ENCODE data around the gene DDX25. TPM values are rescaled to one million over a fixed set of nuclear protein-coding genes. Genes with fewer than 3 reads are reported as not detected.

The DDX25 gene
- total RNA-seq, 1 donor from 2014 or later: 0.46 TPM

DNA sequence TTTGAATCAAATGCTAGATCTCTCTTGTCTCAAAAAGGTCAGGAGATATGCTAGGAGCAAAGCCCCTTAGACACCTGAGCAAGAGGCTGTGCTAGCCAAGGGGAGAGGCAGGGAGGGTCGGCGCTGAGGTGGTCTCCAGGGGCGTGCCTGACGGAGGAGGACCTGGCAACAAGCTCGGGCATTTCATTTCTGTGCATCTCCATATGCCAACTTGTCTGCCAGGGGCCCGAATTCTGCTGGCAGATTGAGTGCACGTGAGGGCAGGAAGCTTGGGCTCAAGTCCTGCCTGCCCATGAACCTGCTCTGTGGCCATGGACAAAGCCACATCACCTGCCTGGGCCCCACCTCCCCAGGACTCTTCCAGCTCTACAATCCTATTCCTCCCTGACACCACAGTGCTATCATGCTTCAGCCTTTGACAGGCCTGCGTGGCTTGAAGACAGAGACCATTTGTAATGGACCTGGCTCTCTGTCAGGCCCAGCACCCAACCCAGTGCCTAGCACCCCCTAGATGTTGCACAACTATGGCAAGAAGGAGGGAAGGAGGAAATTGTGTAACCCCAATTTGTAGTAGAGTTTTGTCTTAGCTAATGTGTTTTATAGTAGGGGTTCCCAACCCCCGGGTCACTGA is 25.3 kb downstream of the DDX25 start:
- Histone ChIP-seq H3K27me3 (no peaks in the 10 kb centered on the region), H3K27ac (no peak overlapping the region), H3K4me3 (no peak overlapping the region), H3K36me3 (no peaks in the 10 kb centered on the region), H3K9me3 (no peaks in the 10 kb centered on the region), H3K4me1 (no peaks in the 10 kb centered on the region)
- DNase-seq (peak; percentile 58), ATAC-seq (no peak)
- TF ChIP-seq, protein P1, sequence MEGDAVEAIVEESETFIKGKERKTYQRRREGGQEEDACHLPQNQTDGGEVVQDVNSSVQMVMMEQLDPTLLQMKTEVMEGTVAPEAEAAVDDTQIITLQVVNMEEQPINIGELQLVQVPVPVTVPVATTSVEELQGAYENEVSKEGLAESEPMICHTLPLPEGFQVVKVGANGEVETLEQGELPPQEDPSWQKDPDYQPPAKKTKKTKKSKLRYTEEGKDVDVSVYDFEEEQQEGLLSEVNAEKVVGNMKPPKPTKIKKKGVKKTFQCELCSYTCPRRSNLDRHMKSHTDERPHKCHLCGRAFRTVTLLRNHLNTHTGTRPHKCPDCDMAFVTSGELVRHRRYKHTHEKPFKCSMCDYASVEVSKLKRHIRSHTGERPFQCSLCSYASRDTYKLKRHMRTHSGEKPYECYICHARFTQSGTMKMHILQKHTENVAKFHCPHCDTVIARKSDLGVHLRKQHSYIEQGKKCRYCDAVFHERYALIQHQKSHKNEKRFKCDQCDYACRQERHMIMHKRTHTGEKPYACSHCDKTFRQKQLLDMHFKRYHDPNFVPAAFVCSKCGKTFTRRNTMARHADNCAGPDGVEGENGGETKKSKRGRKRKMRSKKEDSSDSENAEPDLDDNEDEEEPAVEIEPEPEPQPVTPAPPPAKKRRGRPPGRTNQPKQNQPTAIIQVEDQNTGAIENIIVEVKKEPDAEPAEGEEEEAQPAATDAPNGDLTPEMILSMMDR (IDR thresholded peaks at IDR 0.05): no peak
- intact Hi-C loops (cut with DNase I): no loop called here

DNA sequence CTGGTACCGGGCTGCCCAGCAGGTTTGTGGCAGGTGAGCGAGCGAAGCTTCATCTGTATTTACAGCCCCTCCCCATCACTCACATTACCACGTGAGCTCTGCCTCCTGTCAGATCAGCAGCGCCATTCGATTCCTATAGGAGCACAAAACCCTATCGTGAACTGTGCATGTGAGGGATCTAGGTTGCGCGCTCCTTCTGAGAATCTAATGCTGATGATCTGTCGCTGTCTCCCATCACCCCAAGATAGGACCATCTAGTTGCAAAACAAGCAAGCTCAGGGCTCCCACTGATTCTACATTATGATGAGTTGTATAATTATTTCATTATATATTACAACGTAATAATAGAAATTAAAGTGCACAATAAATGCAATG is 25.8 kb downstream of the DDX25 start:
- Histone ChIP-seq H3K27ac (no peak overlapping the region), H3K27me3 (no peaks in the 10 kb centered on the region), H3K36me3 (no peaks in the 10 kb centered on the region), H3K4me3 (no peak overlapping the region), H3K9me3 (no peaks in the 10 kb centered on the region), H3K4me1 (no peaks in the 10 kb centered on the region)
- TF ChIP-seq, protein P1 (IDR thresholded peaks at IDR 0.05): no peak
- ATAC-seq (no peak), DNase-seq (no peak)
- intact Hi-C loops (cut with DNase I): no loop called here

DNA sequence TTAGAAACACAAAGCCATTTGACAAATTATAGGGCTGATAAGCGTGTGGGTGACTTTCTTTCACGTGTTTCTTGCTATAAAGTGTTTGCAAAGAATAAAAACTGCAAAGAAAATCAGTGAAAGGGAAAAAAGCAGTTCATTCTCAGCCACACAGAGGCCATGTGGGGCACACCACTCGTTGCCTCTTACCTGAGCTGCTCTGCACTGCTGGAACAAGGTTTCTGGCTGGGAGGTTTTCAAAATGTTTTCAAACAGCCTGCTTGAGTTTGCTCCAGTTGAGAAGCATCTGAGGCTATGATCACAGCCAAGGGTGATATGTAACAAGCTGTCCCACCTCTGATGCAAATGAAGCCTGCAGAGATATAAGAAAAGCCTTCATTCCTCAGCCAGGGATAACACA is 26.8 kb downstream of the DDX25 start:
- intact Hi-C loops (cut with DNase I): no loop called here

DNA sequence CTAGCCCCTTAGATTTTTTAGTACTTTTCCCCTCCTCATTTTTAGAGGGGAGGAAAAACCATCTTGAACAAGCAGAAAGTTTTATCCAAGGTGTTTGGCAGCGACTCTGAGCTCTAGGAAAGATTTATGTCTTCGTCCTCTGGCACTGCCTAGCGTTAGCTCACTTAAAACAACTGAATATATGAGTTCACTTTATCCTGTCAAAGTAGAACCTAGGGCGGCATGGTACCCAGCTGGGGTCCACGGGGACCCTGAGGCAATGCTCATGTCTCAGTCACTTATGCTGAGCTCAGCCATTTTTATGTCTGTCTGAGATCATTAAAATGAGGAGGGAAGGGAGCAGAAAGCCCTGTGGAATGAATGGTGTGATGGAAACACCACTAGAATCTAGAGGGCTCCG is 27.4 kb downstream of the DDX25 start:
- intact Hi-C loops (cut with DNase I): no loop called here
- no peak for ATAC-seq
- Histone ChIP-seq H3K27ac (no peak overlapping the region), H3K36me3 (no peaks in the 10 kb centered on the region), H3K27me3 (no peaks in the 10 kb centered on the region), H3K9me3 (no peaks in the 10 kb centered on the region), H3K4me3 (no peak overlapping the region), H3K4me1 (no peaks in the 10 kb centered on the region)
- TF ChIP-seq, protein P1 (IDR thresholded peaks at IDR 0.05): no peak
- DNase-seq: no peak

More for the DNA sequence above, 26.8 kb downstream of the DDX25 start:
- no peaks in the 10 kb centered on the region for H3K9me3 ChIP-seq
- no peaks in the 10 kb centered on the region for H3K27me3 ChIP-seq
- no peaks in the 10 kb centered on the region for H3K4me1 ChIP-seq
- H3K27ac ChIP-seq: no peak overlapping the region
- TF ChIP-seq, protein P1 (IDR thresholded peaks at IDR 0.05): no peak
- H3K4me3 ChIP-seq: no peak overlapping the region
- DNase-seq: no peak
- ATAC-seq: no peak
- H3K36me3 ChIP-seq: no peaks in the 10 kb centered on the region

DNA sequence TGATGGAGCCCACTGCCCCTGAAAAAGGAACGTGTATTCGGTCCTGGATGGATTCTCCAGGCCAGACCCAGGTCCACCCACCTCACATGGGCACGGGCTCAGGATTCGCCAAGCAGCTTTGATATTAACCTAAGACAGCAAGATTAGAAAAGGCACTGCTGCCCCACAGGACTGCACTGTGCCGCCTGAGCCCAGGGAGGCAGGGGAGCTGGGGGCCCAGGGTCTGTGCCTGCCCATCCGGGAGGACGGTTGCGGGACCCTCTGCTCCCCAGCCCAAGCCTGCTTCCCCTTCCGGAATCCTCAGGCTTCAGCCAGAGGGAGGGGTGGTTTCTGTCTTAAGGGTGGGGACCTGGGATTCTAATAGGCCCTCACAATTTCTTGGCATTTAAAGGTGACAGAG is 28.0 kb downstream of the DDX25 start:
- H3K27me3 ChIP-seq: no peaks in the 10 kb centered on the region
- H3K36me3 ChIP-seq: no peaks in the 10 kb centered on the region
- ATAC-seq (no peak), DNase-seq (peak; percentile 58)
- no peak overlapping the region for H3K4me3 ChIP-seq
- H3K9me3 ChIP-seq: no peaks in the 10 kb centered on the region
- intact Hi-C loops (cut with DNase I): no loop called here
- no peak overlapping the region for H3K27ac ChIP-seq
- TF ChIP-seq, protein P1 (IDR thresholded peaks at IDR 0.05): no peak
- H3K4me1 ChIP-seq: no peaks in the 10 kb centered on the region
